HepG2 (cell line): Measurements from ENCODE around the gene ARFIP1. TPM values are rescaled to one million over a fixed set of nuclear protein-coding genes. Genes with fewer than 3 reads are reported as not detected.

ENCODE experiments used
- ATAC-seq: fragments of 200-7000 bp; cut with Tn5 transposase; 3 replicates; pipeline ENCODE4 v1.9.1; 2020; ENCODE audit warnings: mild to moderate bottlenecking, moderate library complexity
- BruUV-seq: library from RNA; stranded (reverse); fragments of 400-500 nt; replicated peaks from 2 replicates; lab custom pipeline; 2021; lab: Mats Ljungman, UMichigan
- CTCF ChIA-PET: fragments of 300-600 bp; formaldehyde crosslinking; extraction: SDS; loops from one replicate; lab custom pipeline; 2021; ENCODE audit warnings: low total read pairs, inconsistent platforms, low intra/inter-chr PET ratio; lab: Yijun Ruan, JAX
- POLR2A ChIA-PET: fragments of 350-600 bp; sonication (Branson Sonifier 250); formaldehyde crosslinking; loops from one replicate; lab custom pipeline; 2020; ENCODE audit warnings: antibody characterized with exemption, inconsistent platforms; lab: Yijun Ruan, JAX
- DNase-seq: peaks from one replicate; pipeline ENCODE4 v3.0.0-alpha.2; 2015; ENCODE audit warnings: low spot score
- FAIRE-seq: peaks from 3 replicates; lab custom pipeline; 2011; peaks lifted over from hg19 to GRCh38; lab: Jason Lieb, UNC
- H2AFZ ChIP-seq: one replicate; pipeline ENCODE4 v1.6.1; 2011; ENCODE audit warnings: low read length, inconsistent platforms
- H3K27ac ChIP-seq: fragments of 300-600 bp; 3 replicates; pipeline ENCODE4 v1.8.0; 2011; ENCODE audit warnings: mixed run types, mild to moderate bottlenecking, mixed read lengths, low read length, inconsistent platforms; ENCODE audit not compliant: insufficient read depth; ENCODE audit errors: extremely low read length
- H3K27me3 ChIP-seq, 2 experiments: fragments of 200-600 bp in 1 of 2; 2 replicates in 1 of 2; 3 replicates in 1 of 2; pipeline versions ENCODE4 v1.6.0 to v1.8.0; 2011; ENCODE audit warnings: low read length in 2 of 2, mild to moderate bottlenecking in 2 of 2, moderate library complexity in 2 of 2, inconsistent platforms in 1 of 2; ENCODE audit not compliant: insufficient read depth in 2 of 2, control insufficient read depth in 1 of 2
- H3K36me3 ChIP-seq, 2 experiments: fragments of 200-600 bp in 1 of 2; replicated peaks in 1 of 2; 2 replicates in 1 of 2; 3 replicates in 1 of 2; pipeline versions ENCODE4 v1.5.1 to v1.8.0; 2011; ENCODE audit warnings: low read length in 2 of 2, inconsistent platforms in 1 of 2; ENCODE audit not compliant: insufficient read depth in 2 of 2, control insufficient read depth in 1 of 2
- H3K4me1 ChIP-seq: 2 replicates; pipeline ENCODE4 v1.5.1; 2012; ENCODE audit warnings: low read length, inconsistent platforms; ENCODE audit not compliant: insufficient read depth
- H3K4me2 ChIP-seq: 2 replicates; pipeline ENCODE4 v1.6.0; 2011; ENCODE audit warnings: low read depth, low read length, inconsistent platforms
- H3K4me3 ChIP-seq, 3 experiments: fragments of 200-600 bp in 1 of 3; sonication (generic), shearing (Covaris generic) in 1 of 3; replicated peaks in 1 of 3; 2 replicates each; pipeline ENCODE4 v1.5.1; 2011 to 2016; ENCODE audit warnings: low read length in 3 of 3, inconsistent platforms in 2 of 3, low read depth in 2 of 3, mild to moderate bottlenecking in 2 of 3, control low read depth in 1 of 3, mixed read lengths in 1 of 3; ENCODE audit not compliant: insufficient read depth in 1 of 3
- H3K79me2 ChIP-seq: one replicate; pipeline ENCODE4 v1.6.1; 2011; ENCODE audit warnings: low read length, inconsistent platforms; ENCODE audit not compliant: insufficient read depth
- H3K9ac ChIP-seq: 2 replicates; pipeline ENCODE4 v1.6.0; 2011; ENCODE audit warnings: mild to moderate bottlenecking, low read depth, low read length, inconsistent platforms; ENCODE audit not compliant: insufficient read depth
- H3K9me3 ChIP-seq: 2 replicates; pipeline ENCODE4 v1.5.1; 2012; ENCODE audit warnings: mild to moderate bottlenecking, low read length
- H4K20me1 ChIP-seq: 2 replicates; pipeline ENCODE4 v1.6.0; 2011; ENCODE audit warnings: inconsistent platforms, mild to moderate bottlenecking, low read length, moderate library complexity; ENCODE audit not compliant: insufficient read depth
- ETV5 ChIP-seq: IDR thresholded peaks from 2 replicates; pipeline ENCODE4 v1.6.1; 2018; ENCODE audit warnings: missing biosample characterization, missing genetic modification reagents, inconsistent platforms, borderline replicate concordance
- HMGXB4 ChIP-seq, 2 experiments: sonication (generic) in 1 of 2; formaldehyde crosslinking in 1 of 2; IDR thresholded peaks; 2 replicates each; pipeline versions ENCODE4 v1.4.0 to v1.6.1; 2018 to 2020; ENCODE audit warnings: missing genetic modification reagents in 2 of 2, borderline replicate concordance in 1 of 2, low read depth in 1 of 2, mild to moderate bottlenecking in 1 of 2, missing biosample characterization in 1 of 2
- RAD51 ChIP-seq: fragments of 450-650 bp; IDR thresholded peaks from 2 replicates; pipeline ENCODE4 v1.6.1; 2016; ENCODE audit warnings: borderline replicate concordance
- ZBTB44 ChIP-seq: sonication (generic); formaldehyde crosslinking; IDR thresholded peaks from 2 replicates; pipeline ENCODE4 v1.4.0; 2020; ENCODE audit warnings: missing genetic modification reagents
- ZFP36 ChIP-seq: fragments of 150-350 bp; IDR thresholded peaks from 2 replicates; pipeline ENCODE4 v1.6.1; 2018; ENCODE audit warnings: borderline replicate concordance, low read length, low read depth; ENCODE audit not compliant: partially characterized antibody
- ZFP90 ChIP-seq: sonication (generic); formaldehyde crosslinking; IDR thresholded peaks from 2 replicates; pipeline ENCODE4 v1.8.0; 2022; ENCODE audit warnings: missing genetic modification reagents, mild to moderate bottlenecking, inconsistent platforms, borderline replicate concordance
- ZNF878 ChIP-seq: sonication (generic); formaldehyde crosslinking; IDR thresholded peaks from 2 replicates; pipeline ENCODE4 v1.8.1; 2023; ENCODE audit warnings: mild to moderate bottlenecking, missing genetic modification reagents, moderate library complexity
- ZNF883 ChIP-seq: sonication (generic); formaldehyde crosslinking; IDR thresholded peaks from 2 replicates; pipeline ENCODE4 v1.5.1; 2020; ENCODE audit warnings: mild to moderate bottlenecking, missing genetic modification reagents; ENCODE audit errors: not compliant biosample characterization
- ZSCAN29 ChIP-seq: sonication (generic); formaldehyde crosslinking; conservative IDR thresholded peaks from 2 replicates; pipeline ENCODE4 v1.4.0; 2020; ENCODE audit warnings: mild to moderate bottlenecking, missing genetic modification reagents
- WGBS: methylation state at CpG from one replicate; pipeline ENCODE4 v1.1.6; 2017; ENCODE audit warnings: low lambda C conversion rate; 5-methylcytosine and 5-hydroxymethylcytosine counted together
- in situ Hi-C: cut with HindIII; loops from 2 replicates; pipeline ENCODE4 v1.10.0; 2017; ENCODE audit warnings: low pct_unique_long_range_greater_than_20kb; ENCODE audit not compliant: extremely low pct_ligation_motif_present
- intact Hi-C: fragments of 100-400 bp; cut with micrococcal nuclease; formaldehyde crosslinking; loops from one replicate; pipeline ENCODE4 v1.10.0; 2022; ENCODE audit not compliant: unreplicated experiment
- polyA plus RNA-seq, 8 experiments: library from polyadenylated mRNA; depleted of rRNA in 3 of 8; stranded (reverse) in 7 of 8; unstranded in 1 of 8; fragments of >200 nt; fragmentation: Illumina TruSeq in 4 of 8; extraction: Trizol in 4 of 8; gene quantifications; 2 replicates each; pipeline versions ENCODE4 v1.2.1 to v1.2.3, GENCODE V29; 2011 to 2016; ENCODE audit warnings: low read depth in 4 of 8, missing spikeins in 1 of 8, mixed read lengths in 1 of 8; ENCODE audit not compliant: insufficient read depth in 1 of 8
- total RNA-seq, 5 experiments: library from RNA; depleted of rRNA; stranded (reverse); fragments of >200 nt; fragmentation: Illumina TruSeq; extraction: Trizol; gene quantifications; 2 replicates each; pipeline ENCODE4 v1.2.3, GENCODE V29; 2016; ENCODE audit warnings: low read depth in 1 of 5
- TF ChIP-seq, protein P1 (sequence below), 2 experiments: fragments of 450-650 bp in 1 of 2; sonication (generic) in 1 of 2; formaldehyde crosslinking; IDR thresholded peaks; 2 replicates each; pipeline versions ENCODE4 v1.5.0 to v1.8.0; 2020 to 2022; ENCODE audit warnings: mild to moderate bottlenecking in 1 of 2, missing genetic modification reagents in 1 of 2
- TF ChIP-seq, protein P2 (sequence below): sonication (generic); formaldehyde crosslinking; IDR thresholded peaks from 2 replicates; pipeline ENCODE4 v1.5.1; 2020; ENCODE audit warnings: missing genetic modification reagents, mild to moderate bottlenecking, borderline replicate concordance
- TF ChIP-seq, protein P3 (sequence below): sonication (generic); formaldehyde crosslinking; IDR thresholded peaks from 2 replicates; pipeline ENCODE4 v1.4.0; 2020; ENCODE audit warnings: mild to moderate bottlenecking, low read depth, missing genetic modification reagents
- TF ChIP-seq, protein P4 (sequence below): sonication (generic); formaldehyde crosslinking; IDR thresholded peaks from 2 replicates; pipeline ENCODE4 v1.5.0; 2020; ENCODE audit warnings: missing genetic modification reagents, mild to moderate bottlenecking, borderline replicate concordance

The ARFIP1 gene
- total and polyA plus RNA-seq, 2 of the 13 experiments (the other 11 are each of a cell fraction or from before 2014, with no cell fraction given), result 9.9 to 27.7 TPM

DNA sequence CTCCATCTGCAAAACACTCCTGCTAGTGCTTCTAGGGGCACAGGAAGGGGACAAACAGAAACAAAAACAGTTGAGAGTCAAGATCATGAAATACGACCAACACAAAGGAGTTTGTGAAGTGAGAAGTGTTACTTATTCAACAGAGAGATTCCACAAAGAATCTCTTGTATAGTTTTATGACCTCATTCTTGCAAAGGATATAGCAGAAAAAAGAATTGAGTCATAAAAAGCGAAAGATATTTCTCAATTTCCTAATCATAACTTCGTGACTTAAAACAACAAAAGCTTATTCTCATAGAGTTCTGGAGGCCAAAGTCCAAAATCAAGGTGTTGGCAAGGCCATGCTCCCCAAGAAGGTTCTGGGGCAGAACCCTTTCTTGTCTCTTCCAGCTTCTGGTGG, 40.9 kb upstream of the ARFIP1 start:
- no peak overlapping the region for H3K27ac ChIP-seq
- intact Hi-C loops, result no loop called here
- no peak overlapping the region for H2AFZ ChIP-seq
- in situ Hi-C loops, result no loop called here
- no peaks in the 10 kb centered on the region for H3K36me3 ChIP-seq
- 3% methylated on average over 3 of the region's 3 CpGs for WGBS
- H3K79me2 ChIP-seq, result no peaks in the 10 kb centered on the region
- no peak overlapping the region for H3K9ac ChIP-seq
- POLR2A ChIA-PET, result no interaction called here
- no peaks in the 10 kb centered on the region for H4K20me1 ChIP-seq
- FAIRE-seq, result no peak
- no TSS peak for BruUV-seq
- no peaks in the 10 kb centered on the region for H3K9me3 ChIP-seq
- DNase-seq, result no peak
- no peak for ATAC-seq
- H3K4me1 ChIP-seq, result no peaks in the 10 kb centered on the region
- H3K4me3 ChIP-seq, result no peak overlapping the region
- peaks cover 0 to 9% of the 10 kb centered on the region in 2 experiments; a peak in 1 of 5 replicates for H3K27me3 ChIP-seq
- CTCF ChIA-PET, result no interaction called here
- H3K4me2 ChIP-seq, result no peak overlapping the region
- TF ChIP-seq ZBTB44 (CRISPR knock-in tag), result no peak
- TF ChIP-seq ETV5 (CRISPR knock-in tag), result no peak
- TF ChIP-seq HMGXB4 (CRISPR knock-in tag; IDR thresholded peaks at IDR 0.05; ENCODE audit: borderline replicate concordance in 1 of 2, low read depth in 1 of 2), result no peak
- TF ChIP-seq ZFP90 (CRISPR knock-in tag), result no peak
- TF ChIP-seq, protein P1, sequence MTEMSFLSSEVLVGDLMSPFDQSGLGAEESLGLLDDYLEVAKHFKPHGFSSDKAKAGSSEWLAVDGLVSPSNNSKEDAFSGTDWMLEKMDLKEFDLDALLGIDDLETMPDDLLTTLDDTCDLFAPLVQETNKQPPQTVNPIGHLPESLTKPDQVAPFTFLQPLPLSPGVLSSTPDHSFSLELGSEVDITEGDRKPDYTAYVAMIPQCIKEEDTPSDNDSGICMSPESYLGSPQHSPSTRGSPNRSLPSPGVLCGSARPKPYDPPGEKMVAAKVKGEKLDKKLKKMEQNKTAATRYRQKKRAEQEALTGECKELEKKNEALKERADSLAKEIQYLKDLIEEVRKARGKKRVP (CRISPR knock-in tag; IDR thresholded peaks at IDR 0.05), result no peak
- TF ChIP-seq ZFP36, result no peak
- TF ChIP-seq, protein P2, sequence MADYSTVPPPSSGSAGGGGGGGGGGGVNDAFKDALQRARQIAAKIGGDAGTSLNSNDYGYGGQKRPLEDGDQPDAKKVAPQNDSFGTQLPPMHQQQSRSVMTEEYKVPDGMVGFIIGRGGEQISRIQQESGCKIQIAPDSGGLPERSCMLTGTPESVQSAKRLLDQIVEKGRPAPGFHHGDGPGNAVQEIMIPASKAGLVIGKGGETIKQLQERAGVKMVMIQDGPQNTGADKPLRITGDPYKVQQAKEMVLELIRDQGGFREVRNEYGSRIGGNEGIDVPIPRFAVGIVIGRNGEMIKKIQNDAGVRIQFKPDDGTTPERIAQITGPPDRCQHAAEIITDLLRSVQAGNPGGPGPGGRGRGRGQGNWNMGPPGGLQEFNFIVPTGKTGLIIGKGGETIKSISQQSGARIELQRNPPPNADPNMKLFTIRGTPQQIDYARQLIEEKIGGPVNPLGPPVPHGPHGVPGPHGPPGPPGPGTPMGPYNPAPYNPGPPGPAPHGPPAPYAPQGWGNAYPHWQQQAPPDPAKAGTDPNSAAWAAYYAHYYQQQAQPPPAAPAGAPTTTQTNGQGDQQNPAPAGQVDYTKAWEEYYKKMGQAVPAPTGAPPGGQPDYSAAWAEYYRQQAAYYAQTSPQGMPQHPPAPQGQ, result no peak
- TF ChIP-seq, protein P3, sequence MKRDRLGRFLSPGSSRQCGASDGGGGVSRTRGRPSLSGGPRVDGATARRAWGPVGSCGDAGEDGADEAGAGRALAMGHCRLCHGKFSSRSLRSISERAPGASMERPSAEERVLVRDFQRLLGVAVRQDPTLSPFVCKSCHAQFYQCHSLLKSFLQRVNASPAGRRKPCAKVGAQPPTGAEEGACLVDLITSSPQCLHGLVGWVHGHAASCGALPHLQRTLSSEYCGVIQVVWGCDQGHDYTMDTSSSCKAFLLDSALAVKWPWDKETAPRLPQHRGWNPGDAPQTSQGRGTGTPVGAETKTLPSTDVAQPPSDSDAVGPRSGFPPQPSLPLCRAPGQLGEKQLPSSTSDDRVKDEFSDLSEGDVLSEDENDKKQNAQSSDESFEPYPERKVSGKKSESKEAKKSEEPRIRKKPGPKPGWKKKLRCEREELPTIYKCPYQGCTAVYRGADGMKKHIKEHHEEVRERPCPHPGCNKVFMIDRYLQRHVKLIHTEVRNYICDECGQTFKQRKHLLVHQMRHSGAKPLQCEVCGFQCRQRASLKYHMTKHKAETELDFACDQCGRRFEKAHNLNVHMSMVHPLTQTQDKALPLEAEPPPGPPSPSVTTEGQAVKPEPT, result no peak
- TF ChIP-seq, protein P4, sequence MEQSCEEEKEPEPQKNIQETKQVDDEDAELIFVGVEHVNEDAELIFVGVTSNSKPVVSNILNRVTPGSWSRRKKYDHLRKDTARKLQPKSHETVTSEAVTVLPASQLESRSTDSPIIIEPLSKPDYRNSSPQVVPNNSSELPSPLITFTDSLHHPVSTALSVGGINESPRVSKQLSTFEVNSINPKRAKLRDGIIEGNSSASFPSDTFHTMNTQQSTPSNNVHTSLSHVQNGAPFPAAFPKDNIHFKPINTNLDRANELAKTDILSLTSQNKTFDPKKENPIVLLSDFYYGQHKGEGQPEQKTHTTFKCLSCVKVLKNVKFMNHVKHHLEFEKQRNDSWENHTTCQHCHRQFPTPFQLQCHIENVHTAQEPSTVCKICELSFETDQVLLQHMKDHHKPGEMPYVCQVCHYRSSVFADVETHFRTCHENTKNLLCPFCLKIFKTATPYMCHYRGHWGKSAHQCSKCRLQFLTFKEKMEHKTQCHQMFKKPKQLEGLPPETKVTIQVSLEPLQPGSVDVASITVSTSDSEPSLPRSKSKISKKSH (CRISPR knock-in tag), result no peak
- no peak for TF ChIP-seq ZNF883 (CRISPR knock-in tag)
- TF ChIP-seq ZSCAN29 (CRISPR knock-in tag), result no peak
- TF ChIP-seq RAD51, result no peak
- no peak for TF ChIP-seq ZNF878 (CRISPR knock-in tag)
